Gastrocnemius medialis (tissue), 4 donors: ENCODE data around the gene SH3YL1. TPM values are rescaled to one million over a fixed set of nuclear protein-coding genes. Genes with fewer than 3 reads are reported as not detected.

Source experiments
- ATAC-seq, 2 donors: fragments of 150-250 bp; one replicate each; pipeline ENCODE4 v1.9.1; 2016
- DNase-seq, 2 donors: peaks; one replicate each; pipeline ENCODE4 v3.0.0-alpha.2; 2019
- H3K27ac ChIP-seq, 4 donors: fragments of 200-600 bp; sonication (generic); 1 replicate in 1 of 4; 2 replicates in 3 of 4; pipeline ENCODE4 v1.5.1; 2016 to 2018; ENCODE audit warnings: mild to moderate bottlenecking in 2 of 4, moderate library complexity in 1 of 4
- H3K27me3 ChIP-seq, 3 donors: fragments of 200-600 bp; sonication (generic) in 2 of 3; 1 replicate in 1 of 3; 2 replicates in 2 of 3; pipeline versions ENCODE4 v1.5.1 to v1.6.0; 2016 to 2019; ENCODE audit warnings: mild to moderate bottlenecking in 1 of 3, moderate library complexity in 1 of 3
- H3K36me3 ChIP-seq, 2 donors: fragments of 200-600 bp; sonication (generic) in 1 of 2; one replicate each; pipeline ENCODE4 v1.5.1; 2017 to 2018
- H3K4me1 ChIP-seq, 2 donors: fragments of 200-600 bp; sonication (generic) in 1 of 2; one replicate each; pipeline ENCODE4 v1.5.1; 2016 to 2017; ENCODE audit warnings: mild to moderate bottlenecking in 2 of 2
- H3K4me3 ChIP-seq, 4 donors: fragments of 200-600 bp; sonication (generic) in 3 of 4; 1 replicate in 1 of 4; 2 replicates in 3 of 4; pipeline ENCODE4 v1.5.1; 2016 to 2019; ENCODE audit warnings: mild to moderate bottlenecking in 2 of 4
- H3K9me3 ChIP-seq, 3 donors: fragments of 200-600 bp; sonication (generic) in 2 of 3; 1 replicate in 1 of 3; 2 replicates in 2 of 3; pipeline ENCODE4 v1.5.1; 2016 to 2019
- POLR2A ChIP-seq, 2 donors: fragments of 450-650 bp; IDR thresholded peaks; one replicate each; pipeline ENCODE4 v1.6.1; 2017; ENCODE audit warnings: antibody characterized with exemption in 2 of 2, mild to moderate bottlenecking in 2 of 2, moderate library complexity in 2 of 2
- in situ Hi-C, 4 donors: fragments of 200-750 bp; cut with MboI; loops; one replicate each; pipeline versions ENCODE4 v1.15.0 to v1.8.0; 2017; ENCODE audit warnings: low sequenced_read_pairs in 4 of 4
- intact Hi-C: fragments of 100-400 bp; cut with DNase I; formaldehyde crosslinking; loops from one replicate; pipeline ENCODE4 v1.15.1; 2023; ENCODE audit warnings: low total_unique reads
- total RNA-seq, 4 donors: library from RNA; depleted of rRNA; stranded (reverse); fragments of >200 nt; gene quantifications; one replicate each; pipeline versions ENCODE4 v1.1.0 to v1.2.3, GENCODE V29; 2016
- TF ChIP-seq, protein P1 (sequence below), 5 experiments: fragments of 450-650 bp in 3 of 5; fragments of 200-600 bp in 2 of 5; sonication (generic) in 2 of 5; IDR thresholded peaks in 4 of 5; conservative IDR thresholded peaks in 1 of 5; 1 replicate in 4 of 5; 2 replicates in 1 of 5; pipeline ENCODE4 v1.5.1; 2016 to 2019; ENCODE audit warnings: antibody characterized with exemption in 5 of 5, mild to moderate bottlenecking in 3 of 5, moderate library complexity in 3 of 5

The SH3YL1 gene
- total RNA-seq, 4 donors from 2014 or later = 6.2 to 16.1 (median 8.5) TPM

DNA sequence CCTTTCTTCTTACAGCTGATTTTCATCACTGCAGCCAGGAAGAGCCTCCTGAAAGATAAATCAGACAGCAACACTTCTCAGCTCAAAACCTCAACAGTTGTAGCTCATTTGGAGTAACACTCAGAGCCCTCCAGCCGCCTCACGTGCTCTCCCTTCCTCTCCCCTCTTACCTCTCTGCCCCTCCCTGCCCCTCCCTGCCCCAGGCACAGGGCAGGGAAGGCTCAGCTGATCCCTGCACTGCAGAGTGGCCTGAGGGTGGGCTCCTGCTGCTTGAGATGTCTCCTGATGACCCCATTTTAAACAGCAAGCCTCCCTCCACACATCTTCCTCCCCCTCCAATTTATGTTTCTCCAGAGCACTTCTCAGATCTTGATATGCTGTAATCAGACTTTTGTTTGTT is 54.4 kb downstream of the SH3YL1 start:
- Histone ChIP-seq H3K36me3 (no peaks in the 10 kb centered on the region), H3K27me3 (peaks cover 2 to 5% (median 5%) of the 10 kb centered on the region in 3 donors), H3K27ac (no peak overlapping the region), H3K9me3 (no peaks in the 10 kb centered on the region), H3K4me1 (no peaks in the 10 kb centered on the region), H3K4me3 (no peak overlapping the region)
- ATAC-seq = no peak
- in situ Hi-C loops = no loop called here
- no peak for DNase-seq
- TF ChIP-seq POLR2A (IDR thresholded peaks at IDR 0.05) = no peak
- TF ChIP-seq, protein P1, sequence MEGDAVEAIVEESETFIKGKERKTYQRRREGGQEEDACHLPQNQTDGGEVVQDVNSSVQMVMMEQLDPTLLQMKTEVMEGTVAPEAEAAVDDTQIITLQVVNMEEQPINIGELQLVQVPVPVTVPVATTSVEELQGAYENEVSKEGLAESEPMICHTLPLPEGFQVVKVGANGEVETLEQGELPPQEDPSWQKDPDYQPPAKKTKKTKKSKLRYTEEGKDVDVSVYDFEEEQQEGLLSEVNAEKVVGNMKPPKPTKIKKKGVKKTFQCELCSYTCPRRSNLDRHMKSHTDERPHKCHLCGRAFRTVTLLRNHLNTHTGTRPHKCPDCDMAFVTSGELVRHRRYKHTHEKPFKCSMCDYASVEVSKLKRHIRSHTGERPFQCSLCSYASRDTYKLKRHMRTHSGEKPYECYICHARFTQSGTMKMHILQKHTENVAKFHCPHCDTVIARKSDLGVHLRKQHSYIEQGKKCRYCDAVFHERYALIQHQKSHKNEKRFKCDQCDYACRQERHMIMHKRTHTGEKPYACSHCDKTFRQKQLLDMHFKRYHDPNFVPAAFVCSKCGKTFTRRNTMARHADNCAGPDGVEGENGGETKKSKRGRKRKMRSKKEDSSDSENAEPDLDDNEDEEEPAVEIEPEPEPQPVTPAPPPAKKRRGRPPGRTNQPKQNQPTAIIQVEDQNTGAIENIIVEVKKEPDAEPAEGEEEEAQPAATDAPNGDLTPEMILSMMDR (IDR thresholded peaks at IDR 0.05 in 4 of 5, conservative IDR thresholded peaks at IDR 0.05 in 1 of 5) = no peak
- intact Hi-C loops = no loop called here

DNA sequence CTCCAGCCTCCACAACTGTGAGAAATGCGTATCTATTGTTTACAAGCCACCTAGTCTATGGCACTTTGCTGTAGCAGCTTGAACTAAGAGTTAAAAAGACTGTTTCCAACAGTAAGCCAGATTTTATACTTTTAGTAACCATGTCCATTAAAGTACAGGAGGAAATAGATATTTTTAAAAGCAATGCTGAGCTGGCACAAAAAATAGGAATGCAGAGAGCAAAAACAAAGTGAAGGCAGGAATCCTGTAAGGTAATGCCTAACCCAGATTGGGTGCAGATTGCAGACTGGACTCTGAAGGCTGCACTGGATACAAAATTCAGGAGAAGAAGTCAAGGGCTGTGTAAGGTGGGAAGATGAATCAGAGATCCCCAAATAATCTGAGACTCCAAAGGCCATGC is 55.5 kb downstream of the SH3YL1 start:
- no peak overlapping the region for H3K27ac ChIP-seq
- in situ Hi-C loops = no loop called here

DNA sequence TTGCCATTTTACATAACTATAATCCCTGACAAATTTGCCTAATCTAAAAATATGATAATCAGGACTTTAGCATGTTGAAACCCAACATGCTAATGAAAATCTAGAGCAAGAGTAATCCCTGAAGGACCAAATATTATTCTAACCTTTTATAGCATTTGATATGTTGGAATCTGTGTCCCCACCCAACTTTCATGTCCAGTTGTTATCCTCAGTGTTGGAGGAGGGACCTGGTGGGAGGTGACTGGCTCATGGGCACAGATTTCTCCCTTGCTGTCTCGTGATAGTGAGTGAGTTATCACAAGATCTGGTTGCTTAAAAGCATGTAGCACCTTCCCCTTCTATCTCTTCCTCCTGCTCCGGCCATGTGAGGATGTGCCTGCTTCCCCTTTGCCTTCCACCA is 59.8 kb downstream of the SH3YL1 start:
- no peak overlapping the region for H3K4me3 ChIP-seq
- H3K36me3 ChIP-seq = no peaks in the 10 kb centered on the region
- no peak for TF ChIP-seq POLR2A (IDR thresholded peaks at IDR 0.05)
- TF ChIP-seq, protein P1 (IDR thresholded peaks at IDR 0.05 in 4 of 5, conservative IDR thresholded peaks at IDR 0.05 in 1 of 5) = no peak
- ATAC-seq = no peak
- no peak overlapping the region for H3K27ac ChIP-seq
- intact Hi-C loops = no loop called here
- in situ Hi-C loops = no loop called here
- DNase-seq = no peak
- no peaks in the 10 kb centered on the region for H3K4me1 ChIP-seq
- H3K27me3 ChIP-seq = peaks cover 5 to 15% (median 8%) of the 10 kb centered on the region in 3 donors
- no peaks in the 10 kb centered on the region for H3K9me3 ChIP-seq

More for the DNA sequence above, 55.5 kb downstream of the SH3YL1 start:
- H3K36me3 ChIP-seq = no peaks in the 10 kb centered on the region
- no peaks in the 10 kb centered on the region for H3K9me3 ChIP-seq
- ATAC-seq = no peak
- no peak overlapping the region for H3K4me3 ChIP-seq
- peaks cover 5 to 7% (median 5%) of the 10 kb centered on the region in 3 donors for H3K27me3 ChIP-seq
- no peaks in the 10 kb centered on the region for H3K4me1 ChIP-seq
- no peak for TF ChIP-seq POLR2A (IDR thresholded peaks at IDR 0.05)
- TF ChIP-seq, protein P1 (IDR thresholded peaks at IDR 0.05 in 4 of 5, conservative IDR thresholded peaks at IDR 0.05 in 1 of 5) = no peak
- intact Hi-C loops = no loop called here
- no peak for DNase-seq

DNA sequence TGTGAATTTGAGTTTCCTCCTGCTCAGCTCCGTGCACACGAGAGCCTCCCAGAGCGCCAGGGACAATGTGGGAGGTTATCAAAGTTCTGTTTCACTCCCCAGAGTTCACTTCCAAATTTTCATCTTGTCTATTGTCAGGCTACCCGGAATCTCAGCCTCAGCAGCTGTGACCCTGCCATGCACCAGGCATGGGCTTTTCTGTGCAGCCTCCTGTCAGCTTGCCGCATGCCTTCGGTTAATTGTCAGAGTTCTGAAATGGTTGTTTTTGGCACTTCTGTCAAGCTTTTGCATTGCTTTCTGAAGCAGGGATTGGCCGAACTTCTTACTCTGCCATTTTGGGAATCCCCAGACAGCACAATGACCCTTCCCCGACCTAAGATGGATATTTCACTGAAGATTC is 60.4 kb downstream of the SH3YL1 start:
- in situ Hi-C loops = no loop called here
- Histone ChIP-seq H3K4me1 (no peaks in the 10 kb centered on the region), H3K27me3 (peaks cover 5 to 15% (median 8%) of the 10 kb centered on the region in 3 donors), H3K27ac (no peak overlapping the region), H3K4me3 (no peak overlapping the region), H3K36me3 (no peaks in the 10 kb centered on the region), H3K9me3 (no peaks in the 10 kb centered on the region)
- DNase-seq (no peak), ATAC-seq (no peak)
- TF ChIP-seq, protein P1 (IDR thresholded peaks at IDR 0.05 in 4 of 5, conservative IDR thresholded peaks at IDR 0.05 in 1 of 5) = no peak
- TF ChIP-seq POLR2A (IDR thresholded peaks at IDR 0.05) = no peak
- intact Hi-C loops = no loop called here

DNA sequence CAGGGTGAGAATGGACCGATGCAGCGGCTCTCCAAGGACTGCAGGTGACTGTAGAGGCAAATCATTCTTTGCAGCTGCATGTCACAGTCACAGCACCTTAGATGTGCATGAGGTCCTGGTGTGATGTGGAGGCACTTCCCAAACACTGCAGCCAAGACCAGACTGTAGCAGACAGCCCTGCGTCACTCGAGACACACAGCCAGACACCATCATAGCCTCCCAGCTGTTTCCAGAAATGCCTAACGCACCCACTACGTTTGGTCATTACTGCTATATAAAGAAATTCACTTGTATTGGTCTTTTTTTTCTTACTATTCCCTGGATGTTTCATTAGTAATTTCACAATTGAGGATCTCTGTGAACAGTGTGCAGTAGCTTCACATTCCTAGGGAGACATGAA is 60.9 kb downstream of the SH3YL1 start:
- no peak for TF ChIP-seq POLR2A (IDR thresholded peaks at IDR 0.05)
- TF ChIP-seq, protein P1 (IDR thresholded peaks at IDR 0.05 in 4 of 5, conservative IDR thresholded peaks at IDR 0.05 in 1 of 5) = no peak
- intact Hi-C loops = no loop called here
- in situ Hi-C loops = no loop called here
- Histone ChIP-seq H3K4me3 (no peak overlapping the region), H3K36me3 (no peaks in the 10 kb centered on the region), H3K27me3 (peaks cover 5 to 15% (median 8%) of the 10 kb centered on the region in 3 donors), H3K9me3 (no peaks in the 10 kb centered on the region), H3K27ac (no peak overlapping the region), H3K4me1 (no peaks in the 10 kb centered on the region)
- DNase-seq = no peak
- ATAC-seq = no peak
